ENCODE measurements around the gene VAMP1. TPM values are rescaled to one million over a fixed set of nuclear protein-coding genes. Genes with fewer than 3 reads are reported as not detected.
A peak's percentile ranks its signal among the peaks of the same experiment; 100 is the strongest.

Gene VAMP1
- total RNA-seq, 1 experiment from 2014 or later = 10.3 TPM

GRCh38 chr12:6452245-6452943 lies 18.1 kb downstream of the VAMP1 start:
- H3K18ac ChIP-seq (ENCODE audit: insufficient read length, low read depth, low read length) = peak overlapping the region; percentile 64
- H3T11ph ChIP-seq (ENCODE audit: low read length) = no peak overlapping the region
- no peak overlapping the region for H2BK20ac ChIP-seq (ENCODE audit: low read depth, low read length, poor library complexity, severe bottlenecking)
- Mint-ChIP-seq H3K27ac (peak overlapping the region; percentile 95 to 99 (median 99)), H3K9me3 (no peaks in the 10 kb centered on the region), H3K27me3 (ENCODE audit: low read depth) (no peaks in the 10 kb centered on the region; the same call in none of the 2 replicates), H3K4me3 (peak overlapping the region; percentile 55 to 73; a peak in 4 of 5 replicates), H3K36me3 (ENCODE audit: insufficient read depth in 1 of 3, low read depth in 3 of 3) (peaks cover 5 to 10% (median 6%) of the 10 kb centered on the region in 3 experiments; a peak in 6 of 7 replicates), H3K4me1 (peaks cover 40 to 42% of the 10 kb centered on the region in 2 experiments)
- peaks cover 11% of the 10 kb centered on the region; the same call in 1 of the 2 replicates for H3K4me1 ChIP-seq (ENCODE audit: insufficient read depth, low read length)
- no peak for TF ChIP-seq CTCF (conservative IDR thresholded peaks at IDR 0.05)
- peak overlapping the region; percentile 12 for H4K5ac ChIP-seq (ENCODE audit: insufficient read length, low read depth, low read length)
- H4K20me1 ChIP-seq (ENCODE audit: control insufficient read depth, insufficient read depth, insufficient read length) = no peaks in the 10 kb centered on the region
- H2AFZ ChIP-seq (ENCODE audit: low read length) = no peak overlapping the region
- H3K79me2 ChIP-seq (ENCODE audit: insufficient read depth, low read length) = no peaks in the 10 kb centered on the region
- H4K91ac ChIP-seq (ENCODE audit: insufficient read length, low read depth, low read length) = no peak overlapping the region
- peak overlapping the region; percentile 17 for H3K4me2 ChIP-seq (ENCODE audit: insufficient read depth, insufficient read length, low read length)
- H3K56ac ChIP-seq (ENCODE audit: insufficient read length, low read depth, low read length) = no peak overlapping the region
- peaks cover 3% of the 10 kb centered on the region for H3K23me2 ChIP-seq (ENCODE audit: insufficient read length, low read depth, low read length, poor library complexity, severe bottlenecking)
- no peak overlapping the region for H3K23ac ChIP-seq (ENCODE audit: insufficient read length, low read depth, low read length)
- H3K27ac ChIP-seq (ENCODE audit: insufficient read length, low read depth, low read length) = no peak overlapping the region
- H2BK5ac ChIP-seq (ENCODE audit: insufficient read length, low read length) = no peak overlapping the region
- no peak overlapping the region for H4K8ac ChIP-seq (replicated peaks; ENCODE audit: insufficient read length, low read depth, low read length)
- H3K4ac ChIP-seq (ENCODE audit: low read depth, low read length) = peak overlapping the region; percentile 0; the same call in 1 of the 2 replicates
- H2BK15ac ChIP-seq (ENCODE audit: low read depth, low read length) = no peak overlapping the region
- H3K9ac ChIP-seq (ENCODE audit: extremely low read depth, insufficient read length, low read length) = no peak overlapping the region
- H2AK5ac ChIP-seq (ENCODE audit: insufficient read length, low read length) = no peak overlapping the region
- peak overlapping the region; percentile 79 for H3K14ac ChIP-seq (ENCODE audit: insufficient read depth, low read length)
- H2BK120ac ChIP-seq (ENCODE audit: low read depth, low read length, poor library complexity, severe bottlenecking) = peak overlapping the region; percentile 42
- DNase-seq = no peak
- H2BK12ac ChIP-seq (ENCODE audit: insufficient read length, low read depth, low read length) = no peak overlapping the region
- no peaks in the 10 kb centered on the region for H3K27me3 ChIP-seq (ENCODE audit: insufficient read depth, low read length)
- no CpG with 5 or more reads among the region's 9 CpGs for WGBS (ENCODE audit: extremely low coverage, insufficient read length, low lambda C conversion rate)
- no peaks in the 10 kb centered on the region for H3K79me1 ChIP-seq (ENCODE audit: insufficient read depth, low read depth, low read length, poor library complexity, severe bottlenecking)
- no peaks in the 10 kb centered on the region for H3K9me3 ChIP-seq (ENCODE audit: control insufficient read depth, low read depth, low read length)

All from H9 (cell line).